HPDE6-E6E7 (cell line): ENCODE data around the gene ACSL1.
"Not testable (repeated sequence)": the region's sequence is repeated elsewhere in the genome, so short reads cannot be mapped to it uniquely, and the experiment has no call there.

ENCODE experiments used
- DNase-seq: peaks from one replicate; pipeline ENCODE4 v3.0.0; 2011; ENCODE audit warnings: missing footprints; ENCODE audit errors: extremely low spot score

Gene ACSL1

GRCh38 chr4:184790826-184791225 is 34.9 kb downstream of the ACSL1 start:
- DNase-seq, result no peak

GRCh38 chr4:184787766-184788503 is 37.8 kb downstream of the ACSL1 start:
- DNase-seq, result no peak

GRCh38 chr4:184785813-184786212 is 40.0 kb downstream of the ACSL1 start:
- no peak for DNase-seq

GRCh38 chr4:184784628-184785257 is 41.0 kb downstream of the ACSL1 start:
- no peak for DNase-seq

DNA sequence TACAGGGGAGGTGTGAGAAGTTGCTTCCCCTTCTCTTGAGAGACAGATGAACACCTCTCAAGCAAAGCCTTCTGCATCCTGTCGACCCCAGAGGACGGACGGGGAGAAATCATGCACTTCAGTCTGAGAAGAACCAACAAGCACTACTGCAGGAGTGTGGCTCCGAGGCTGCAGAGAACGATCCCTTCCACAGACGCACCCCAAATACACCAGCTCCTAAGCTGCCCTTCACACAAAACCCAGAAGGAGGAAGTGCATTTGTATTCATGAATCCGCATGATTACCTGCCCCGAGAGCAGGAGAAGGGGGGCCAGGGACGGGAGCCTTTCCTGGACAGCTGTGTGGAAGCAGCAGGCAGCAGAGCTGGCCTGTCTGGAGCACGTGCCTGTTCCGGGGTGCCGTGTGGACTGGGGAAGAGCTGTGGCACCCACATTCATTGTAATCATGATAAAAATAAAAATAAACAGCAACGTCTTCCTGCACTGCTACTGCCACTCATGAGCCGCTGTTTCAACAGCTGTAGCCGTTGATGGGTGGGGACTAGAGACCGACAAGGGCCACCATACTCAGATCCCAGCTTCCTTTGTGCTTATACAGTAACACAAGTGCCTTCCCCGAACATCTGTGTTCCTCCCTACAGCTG is 42.9 kb downstream of the ACSL1 start:
- no peak for DNase-seq

- DNase-seq, result not testable (repeated sequence)
Observed at GRCh38 chr4:184779160-184779559, 46.6 kb downstream of the ACSL1 start.

DNA sequence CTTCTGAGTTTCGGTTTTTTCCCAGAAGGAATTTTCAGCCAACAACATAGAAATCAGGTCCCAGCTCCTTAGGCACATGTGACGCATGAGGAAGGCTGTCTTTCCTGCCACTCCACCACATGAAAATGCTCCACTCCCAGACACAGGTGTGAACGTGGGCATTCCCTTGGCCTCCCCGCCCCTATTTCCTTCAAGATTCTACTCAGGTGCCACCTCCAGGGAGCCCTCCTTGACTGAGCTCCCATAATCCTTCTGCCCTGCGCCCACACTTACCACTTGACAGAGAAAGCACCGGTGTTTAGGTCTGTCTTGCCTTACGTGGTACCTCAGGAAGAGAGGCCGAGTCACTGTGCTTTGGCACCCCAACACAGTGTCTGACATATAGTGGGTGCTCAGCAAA is 47.4 kb downstream of the ACSL1 start:
- DNase-seq, result no peak

GRCh38 chr4:184776821-184777220 is 48.9 kb downstream of the ACSL1 start:
- DNase-seq, result no peak

- no peak for DNase-seq
Observed at GRCh38 chr4:184775854-184776555, 49.8 kb downstream of the ACSL1 start.

- DNase-seq, result no peak
Observed at GRCh38 chr4:184774152-184774551, 51.6 kb downstream of the ACSL1 start.

DNA sequence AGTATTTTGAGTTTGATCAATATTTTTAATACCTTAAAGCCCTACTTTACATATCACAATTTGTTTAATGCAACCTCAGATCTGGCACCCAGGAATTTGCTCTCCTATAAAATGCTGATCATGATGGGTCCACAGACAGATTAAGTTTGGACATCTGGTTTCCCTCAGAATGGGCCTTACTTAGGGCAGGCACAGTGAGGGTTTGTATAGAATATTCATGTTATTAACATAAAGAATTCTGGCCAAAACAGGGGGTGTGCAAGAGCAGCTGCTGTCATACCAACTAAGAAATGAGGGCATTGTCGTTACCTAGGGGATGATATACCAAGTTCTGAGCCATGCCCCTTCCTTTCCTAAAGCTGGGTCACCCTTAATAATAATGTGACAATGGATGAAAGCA is 54.4 kb downstream of the ACSL1 start:
- no peak for DNase-seq

DNA sequence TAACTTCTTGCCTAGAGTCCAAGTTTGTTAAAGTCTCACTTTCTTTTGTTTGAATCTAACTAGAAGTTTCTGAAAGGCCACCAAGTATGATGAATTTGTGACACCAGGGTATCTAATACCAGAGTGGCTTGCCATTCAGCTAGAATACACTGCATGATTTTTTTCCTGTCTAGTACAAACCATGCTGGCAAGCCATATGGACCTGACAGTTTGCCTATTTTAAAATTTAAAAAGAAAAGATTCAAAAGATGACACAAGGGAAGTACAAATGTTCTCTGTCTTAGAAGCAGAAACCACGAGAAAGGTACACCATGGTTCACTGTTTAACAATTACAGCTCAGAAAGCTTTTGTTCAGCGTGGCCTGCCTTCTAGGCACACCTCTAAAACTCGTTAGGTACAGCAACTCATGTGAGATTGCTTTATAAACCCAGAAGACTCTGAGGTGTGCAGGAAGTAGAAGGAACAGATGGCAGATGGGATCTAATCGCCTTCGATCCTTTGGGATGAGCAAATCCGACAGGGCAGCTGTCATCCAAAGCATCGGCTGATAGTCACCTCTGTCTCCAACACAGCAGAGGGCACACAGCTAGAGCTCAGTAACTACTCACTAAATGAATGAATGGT is 56.5 kb downstream of the ACSL1 start:
- no peak for DNase-seq

- DNase-seq, result no peak
Observed at GRCh38 chr4:184768296-184768695, 57.5 kb downstream of the ACSL1 start.

- no peak for DNase-seq
Observed at GRCh38 chr4:184766446-184766845, 59.3 kb downstream of the ACSL1 start.

GRCh38 chr4:184765473-184766340 is 60.1 kb downstream of the ACSL1 start:
- no peak for DNase-seq

- no peak for DNase-seq
Observed at GRCh38 chr4:184764601-184765000, 61.2 kb downstream of the ACSL1 start.

- DNase-seq, result no peak
Observed at GRCh38 chr4:184763150-184763780, 62.5 kb downstream of the ACSL1 start.

DNA sequence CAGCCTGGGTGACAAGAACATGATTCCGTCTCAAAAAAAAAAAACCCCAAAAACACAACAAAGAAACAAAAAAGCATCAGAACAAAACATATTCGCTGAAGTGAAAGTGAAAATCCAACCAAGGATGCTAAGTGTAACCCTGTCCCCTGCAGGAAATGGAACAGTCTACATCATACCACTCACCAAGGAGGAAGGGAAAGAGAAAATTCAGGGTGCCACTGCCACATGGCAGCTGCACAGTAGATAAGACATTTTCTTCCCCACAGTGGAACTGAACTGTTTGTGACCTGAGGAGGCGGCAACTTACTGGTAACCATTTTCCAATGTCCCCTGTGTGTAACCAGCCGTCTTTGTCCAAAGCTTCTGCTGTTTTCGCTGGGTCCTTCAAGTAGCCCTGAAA is 63.7 kb downstream of the ACSL1 start:
- no peak for DNase-seq

DNA sequence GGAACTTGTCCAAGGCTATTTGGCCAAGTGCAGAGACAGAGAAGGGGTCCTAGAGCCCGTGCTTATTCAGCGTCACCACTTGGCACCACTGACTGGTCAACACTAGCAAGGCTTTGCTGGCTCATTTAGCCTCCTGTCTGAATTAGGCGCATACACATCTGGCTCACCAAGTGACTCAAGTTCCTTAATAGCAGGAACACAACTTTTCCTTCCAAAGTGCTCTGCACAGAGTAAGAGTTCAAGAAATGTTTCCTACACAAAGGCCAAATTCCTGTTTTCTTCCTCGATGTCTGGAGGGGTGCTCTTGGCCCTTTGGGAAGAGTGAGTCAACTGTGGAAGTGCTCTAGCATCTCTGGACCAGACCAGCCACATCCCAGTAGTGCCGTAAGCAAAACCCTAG is 65.1 kb downstream of the ACSL1 start:
- DNase-seq, result no peak

- DNase-seq, result no peak
Observed at GRCh38 chr4:184757810-184758209, 68.0 kb downstream of the ACSL1 start.

DNA sequence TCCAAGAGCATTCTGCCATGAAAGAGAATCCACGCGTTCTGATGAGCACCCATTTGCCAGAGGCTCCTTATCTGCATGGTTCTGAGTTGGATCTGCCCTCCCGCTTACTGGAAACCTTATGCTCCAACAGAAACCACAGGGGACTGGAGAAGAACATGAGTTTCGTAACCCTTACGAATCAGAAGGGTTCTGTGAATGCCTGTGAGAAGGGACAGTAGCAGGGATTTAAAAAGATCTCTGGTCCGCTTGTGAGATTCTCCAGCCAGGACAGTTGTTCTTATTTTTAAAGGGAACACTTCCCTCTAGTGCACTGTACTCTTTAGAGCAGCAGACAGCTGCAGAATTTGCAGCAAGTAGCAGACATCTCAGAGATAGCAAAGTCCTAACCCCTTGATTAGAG is 69.4 kb downstream of the ACSL1 start:
- DNase-seq, result no peak
